PFSK-1 (cell line): ENCODE results near the gene ZNF407.

Source experiments
- FOXP2 ChIP-seq: optimal IDR thresholded peaks from 2 replicates; pipeline ENCODE3; 2011; ENCODE audit warnings: borderline replicate concordance, control low read depth, inconsistent platforms; ENCODE audit not compliant: insufficient read depth; ENCODE audit errors: extremely low read length, extremely low read depth
- POLR2AphosphoS5 ChIP-seq: IDR thresholded peaks from 2 replicates; pipeline ENCODE4 v1.6.1; 2012; ENCODE audit warnings: low read depth, mild to moderate bottlenecking, control low read depth, low read length, moderate library complexity
- SIN3A ChIP-seq: IDR thresholded peaks from 2 replicates; pipeline ENCODE4 v1.6.1; 2012; ENCODE audit warnings: mild to moderate bottlenecking, low read length, moderate library complexity, borderline replicate concordance; ENCODE audit not compliant: insufficient read depth
- TAF1 ChIP-seq: IDR thresholded peaks from 2 replicates; pipeline ENCODE4 v1.6.1; 2012; ENCODE audit warnings: low read length, control low read depth, borderline replicate concordance; ENCODE audit not compliant: insufficient read depth
- TF ChIP-seq, protein P1 (sequence below), 2 experiments: IDR thresholded peaks; 2 replicates each; pipeline versions ENCODE4 v1.6.1 to v1.8.0; 2011 to 2012; ENCODE audit warnings: low read depth in 2 of 2, low read length in 2 of 2, control low read depth in 1 of 2, inconsistent platforms in 1 of 2, mild to moderate bottlenecking in 1 of 2, moderate library complexity in 1 of 2; ENCODE audit not compliant: insufficient read depth in 1 of 2

DNA sequence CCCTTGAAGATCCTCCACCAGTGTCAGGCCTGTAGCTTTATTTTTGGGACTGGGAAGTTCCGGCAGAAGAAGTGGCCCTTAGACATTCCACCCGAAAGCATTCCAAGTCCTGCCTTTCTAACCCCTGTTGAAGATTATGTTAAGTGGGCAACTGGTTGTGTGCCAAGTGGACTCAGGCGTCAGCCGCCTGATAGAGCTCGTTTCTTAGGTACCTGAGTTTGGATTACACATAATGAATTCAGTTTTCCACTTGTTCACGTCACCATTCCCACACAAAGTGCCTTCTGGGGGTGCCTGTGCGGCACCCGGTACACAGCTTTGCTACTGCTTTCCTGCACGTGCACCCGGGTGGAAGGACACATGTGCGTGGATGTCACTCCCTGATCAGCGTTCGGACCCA lies 454.8 kb downstream of the ZNF407 start:
- no peak for TF ChIP-seq TAF1
- TF ChIP-seq POLR2AphosphoS5 = no peak
- TF ChIP-seq SIN3A = no peak
- TF ChIP-seq, protein P1, sequence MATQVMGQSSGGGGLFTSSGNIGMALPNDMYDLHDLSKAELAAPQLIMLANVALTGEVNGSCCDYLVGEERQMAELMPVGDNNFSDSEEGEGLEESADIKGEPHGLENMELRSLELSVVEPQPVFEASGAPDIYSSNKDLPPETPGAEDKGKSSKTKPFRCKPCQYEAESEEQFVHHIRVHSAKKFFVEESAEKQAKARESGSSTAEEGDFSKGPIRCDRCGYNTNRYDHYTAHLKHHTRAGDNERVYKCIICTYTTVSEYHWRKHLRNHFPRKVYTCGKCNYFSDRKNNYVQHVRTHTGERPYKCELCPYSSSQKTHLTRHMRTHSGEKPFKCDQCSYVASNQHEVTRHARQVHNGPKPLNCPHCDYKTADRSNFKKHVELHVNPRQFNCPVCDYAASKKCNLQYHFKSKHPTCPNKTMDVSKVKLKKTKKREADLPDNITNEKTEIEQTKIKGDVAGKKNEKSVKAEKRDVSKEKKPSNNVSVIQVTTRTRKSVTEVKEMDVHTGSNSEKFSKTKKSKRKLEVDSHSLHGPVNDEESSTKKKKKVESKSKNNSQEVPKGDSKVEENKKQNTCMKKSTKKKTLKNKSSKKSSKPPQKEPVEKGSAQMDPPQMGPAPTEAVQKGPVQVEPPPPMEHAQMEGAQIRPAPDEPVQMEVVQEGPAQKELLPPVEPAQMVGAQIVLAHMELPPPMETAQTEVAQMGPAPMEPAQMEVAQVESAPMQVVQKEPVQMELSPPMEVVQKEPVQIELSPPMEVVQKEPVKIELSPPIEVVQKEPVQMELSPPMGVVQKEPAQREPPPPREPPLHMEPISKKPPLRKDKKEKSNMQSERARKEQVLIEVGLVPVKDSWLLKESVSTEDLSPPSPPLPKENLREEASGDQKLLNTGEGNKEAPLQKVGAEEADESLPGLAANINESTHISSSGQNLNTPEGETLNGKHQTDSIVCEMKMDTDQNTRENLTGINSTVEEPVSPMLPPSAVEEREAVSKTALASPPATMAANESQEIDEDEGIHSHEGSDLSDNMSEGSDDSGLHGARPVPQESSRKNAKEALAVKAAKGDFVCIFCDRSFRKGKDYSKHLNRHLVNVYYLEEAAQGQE (IDR thresholded peaks at IDR 0.05; ENCODE audit: insufficient read depth in 1 of 2, low read depth in 2 of 2, low read length in 2 of 2) = no peak
- no peak for TF ChIP-seq FOXP2
